A673 (cell line): ENCODE data around the gene SPACA7. TPM values are rescaled to one million over a fixed set of nuclear protein-coding genes. Genes with fewer than 3 reads are reported as not detected.

Experiments
- BruUV-seq: library from RNA; stranded (reverse); fragments of 400-500 nt; replicated peaks from 2 replicates; lab custom pipeline; 2021; lab: Mats Ljungman, UMichigan
- CTCF ChIA-PET: fragments of 300-600 bp; sonication (Branson Sonifier 250); formaldehyde crosslinking; loops from one replicate; lab custom pipeline; 2022; ENCODE audit warnings: antibody characterized with exemption; lab: Charles Lee
- POLR2A ChIA-PET: fragments of 300-600 bp; sonication (Branson Sonifier 250); formaldehyde crosslinking; loops from one replicate; lab custom pipeline; 2022; ENCODE audit warnings: antibody characterized with exemption; ENCODE audit not compliant: low non-redundant PET; lab: Charles Lee
- DNase-seq: peaks from one replicate; pipeline ENCODE4 v3.0.0-alpha.2; 2015; ENCODE audit warnings: low spot score
- H3K27ac ChIP-seq: fragments of 200-600 bp; sonication (generic); 2 replicates; pipeline ENCODE4 v1.5.1; 2016; ENCODE audit warnings: mixed run types, low read depth, mild to moderate bottlenecking, mixed read lengths, antibody characterized with exemption, low read length; ENCODE audit not compliant: poor library complexity, severe bottlenecking
- H3K27me3 ChIP-seq: fragments of 200-600 bp; sonication (generic); replicated peaks from 2 replicates; pipeline ENCODE4 v1.6.1; 2017; ENCODE audit warnings: mixed run types, low read depth, mild to moderate bottlenecking, mixed read lengths, antibody characterized with exemption, low read length; ENCODE audit not compliant: insufficient read depth, poor library complexity
- H3K36me3 ChIP-seq: fragments of 200-600 bp; sonication (generic); 2 replicates; pipeline ENCODE4 v1.6.1; 2016; ENCODE audit warnings: mixed run types, mild to moderate bottlenecking, mixed read lengths, antibody characterized with exemption, low read length; ENCODE audit not compliant: insufficient read depth, poor library complexity, severe bottlenecking
- H3K4me1 ChIP-seq: fragments of 200-600 bp; sonication (generic); 2 replicates; pipeline ENCODE4 v1.6.1; 2017; ENCODE audit warnings: mixed run types, mild to moderate bottlenecking, mixed read lengths, antibody characterized with exemption, low read length; ENCODE audit not compliant: insufficient read depth, poor library complexity, severe bottlenecking
- H3K4me3 ChIP-seq: fragments of 200-600 bp; sonication (generic); 2 replicates; pipeline ENCODE4 v1.5.1; 2016; ENCODE audit warnings: low read depth, mixed run types, mild to moderate bottlenecking, mixed read lengths, low read length; ENCODE audit not compliant: poor library complexity, severe bottlenecking
- H3K9me3 ChIP-seq: fragments of 200-600 bp; sonication (generic); 2 replicates; pipeline ENCODE4 v1.6.1; 2016; ENCODE audit warnings: mixed run types, low read depth, mild to moderate bottlenecking, mixed read lengths, antibody characterized with exemption, low read length; ENCODE audit not compliant: poor library complexity, severe bottlenecking
- CTCF ChIP-seq: fragments of 300-800, 200-600 bp; sonication (generic); conservative IDR thresholded peaks from 2 replicates; pipeline ENCODE4 v1.5.1; 2017; ENCODE audit warnings: low read depth, mild to moderate bottlenecking, antibody characterized with exemption, low read length, moderate library complexity, mixed read lengths
- EZH2 ChIP-seq: fragments of 200-600 bp; sonication (generic); IDR thresholded peaks from 2 replicates; pipeline ENCODE4 v1.6.1; 2017; ENCODE audit warnings: borderline replicate concordance, low read depth, mild to moderate bottlenecking, mixed read lengths, antibody characterized with exemption, low read length; ENCODE audit not compliant: poor library complexity, severe bottlenecking
- intact Hi-C: fragments of 100-400 bp; cut with micrococcal nuclease; formaldehyde crosslinking; loops from one replicate; pipeline ENCODE4 v1.10.0; 2022; ENCODE audit not compliant: unreplicated experiment
- total RNA-seq: library from RNA; stranded (reverse); gene quantifications from 2 replicates; pipeline ENCODE4 v1.2.3, GENCODE V29; 2021

Gene SPACA7
- total RNA-seq, 1 experiment from 2014 or later, result not detected

GRCh38 chr13:112434032-112434431, 57.9 kb downstream of the SPACA7 start:
- CTCF ChIA-PET, result no interaction called here
- no peak overlapping the region for H3K27ac ChIP-seq
- H3K27me3 ChIP-seq, result peaks cover 11% of the 10 kb centered on the region
- H3K4me3 ChIP-seq, result no peak overlapping the region
- peaks cover 13% of the 10 kb centered on the region for H3K9me3 ChIP-seq
- TF ChIP-seq EZH2 (no peak), CTCF (no peak)
- intact Hi-C loops, result no loop called here
- BruUV-seq, result no TSS peak
- H3K36me3 ChIP-seq, result no peaks in the 10 kb centered on the region
- DNase-seq, result no peak
- POLR2A ChIA-PET, result no interaction called here
- H3K4me1 ChIP-seq, result no peaks in the 10 kb centered on the region

GRCh38 chr13:112434937-112435523, 58.9 kb downstream of the SPACA7 start:
- POLR2A ChIA-PET, result no interaction called here
- no peak overlapping the region for H3K27ac ChIP-seq
- H3K36me3 ChIP-seq, result no peaks in the 10 kb centered on the region
- peaks cover 11% of the 10 kb centered on the region for H3K27me3 ChIP-seq
- H3K4me1 ChIP-seq, result no peaks in the 10 kb centered on the region
- DNase-seq, result no peak
- CTCF ChIA-PET, result no interaction called here
- peaks cover 8% of the 10 kb centered on the region for H3K9me3 ChIP-seq
- no peak overlapping the region for H3K4me3 ChIP-seq
- BruUV-seq, result no TSS peak
- intact Hi-C loops, result no loop called here
- TF ChIP-seq CTCF, result no peak
- no peak for TF ChIP-seq EZH2

- H3K4me1 ChIP-seq, result no peaks in the 10 kb centered on the region
- ChIA-PET CTCF (no interaction called here), POLR2A (no interaction called here)
- H3K36me3 ChIP-seq, result no peaks in the 10 kb centered on the region
- BruUV-seq, result no TSS peak
- H3K4me3 ChIP-seq, result no peak overlapping the region
- no peak for DNase-seq
- TF ChIP-seq EZH2 (no peak), CTCF (no peak)
- peaks cover 8% of the 10 kb centered on the region for H3K9me3 ChIP-seq
- intact Hi-C loops, result no loop called here
- peaks cover 8% of the 10 kb centered on the region for H3K27me3 ChIP-seq
- no peak overlapping the region for H3K27ac ChIP-seq
These were observed 59.8 kb downstream of the SPACA7 start for GRCh38 chr13:112435973-112436372.
